ENCODE measurements around the gene TESMIN.

Gene TESMIN

DNA sequence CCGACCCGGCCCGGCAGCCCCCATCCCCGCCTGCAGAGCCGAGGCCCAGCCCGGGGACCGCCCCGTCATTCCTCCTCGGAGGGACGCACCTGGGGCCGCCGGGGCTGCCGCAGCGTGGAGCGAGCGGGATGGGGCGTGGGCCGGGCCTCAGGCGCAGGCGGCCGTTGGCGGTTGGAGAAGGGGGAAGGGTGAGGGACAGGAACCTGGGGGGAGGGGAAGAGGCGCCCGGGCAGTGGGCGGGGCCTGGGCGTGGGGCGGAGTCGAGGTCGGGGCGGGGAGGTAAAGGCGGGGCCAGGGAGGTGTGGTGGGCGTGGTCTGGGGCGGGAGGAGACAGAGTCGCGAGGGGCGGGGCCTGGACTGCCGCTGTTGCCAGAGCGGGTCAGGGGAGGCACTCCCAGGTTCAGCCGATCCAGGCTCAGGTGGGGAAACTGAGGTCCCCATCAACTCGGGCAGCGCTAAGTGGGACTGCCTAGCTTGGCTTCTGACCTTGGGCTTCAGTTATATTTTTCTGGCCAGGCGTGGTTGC, at the start of gene TESMIN:
TESMIN (minus strand) TSS at position 190 of the 526 bp plus-strand sequence. CDS start 860 bp downstream, outside the sequence.
- DNase-seq, result peak; percentile 83

DNA sequence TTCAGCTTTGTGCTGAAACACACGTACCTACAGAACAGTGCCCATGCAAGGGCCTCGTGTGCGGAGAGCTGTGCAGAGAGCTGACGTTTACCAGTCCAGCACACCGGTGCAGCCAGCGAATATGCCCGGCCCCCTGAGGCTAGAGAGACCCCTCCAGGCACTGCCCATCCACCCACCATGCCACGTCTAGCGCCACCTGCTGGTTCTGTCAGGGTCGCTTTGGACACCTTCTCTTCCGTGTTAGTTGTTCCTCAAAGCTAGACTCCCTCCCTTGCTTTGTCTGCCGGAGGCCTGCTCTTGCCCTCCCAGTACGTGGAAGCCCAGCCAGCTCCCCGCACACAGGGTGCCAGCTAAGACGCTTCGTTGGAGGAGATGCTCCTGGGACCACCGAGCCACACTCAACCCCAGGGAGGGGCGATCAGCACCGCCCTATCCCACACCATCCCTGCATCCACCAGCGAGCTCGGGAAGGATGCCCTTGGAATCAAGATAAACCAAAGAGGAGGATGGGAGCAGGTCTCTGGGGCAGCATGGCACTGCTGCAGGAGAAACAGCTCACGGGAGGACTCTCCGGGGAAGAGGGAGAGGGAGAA, 47.0 kb upstream of the TESMIN start:
- no peak for DNase-seq

GRCh38 chr11:68796801-68797200, 45.5 kb upstream of the TESMIN start:
- no peak for DNase-seq

- DNase-seq, result no peak
These were observed 41.2 kb upstream of the TESMIN start for GRCh38 chr11:68792400-68792966.

- no peak for DNase-seq
These were observed 33.3 kb upstream of the TESMIN start for GRCh38 chr11:68784653-68785052.

- no peak for DNase-seq
These were observed 32.0 kb upstream of the TESMIN start for GRCh38 chr11:68783216-68783821.

- DNase-seq, result no peak
These were observed 31.4 kb upstream of the TESMIN start for GRCh38 chr11:68782711-68783110.

DNA sequence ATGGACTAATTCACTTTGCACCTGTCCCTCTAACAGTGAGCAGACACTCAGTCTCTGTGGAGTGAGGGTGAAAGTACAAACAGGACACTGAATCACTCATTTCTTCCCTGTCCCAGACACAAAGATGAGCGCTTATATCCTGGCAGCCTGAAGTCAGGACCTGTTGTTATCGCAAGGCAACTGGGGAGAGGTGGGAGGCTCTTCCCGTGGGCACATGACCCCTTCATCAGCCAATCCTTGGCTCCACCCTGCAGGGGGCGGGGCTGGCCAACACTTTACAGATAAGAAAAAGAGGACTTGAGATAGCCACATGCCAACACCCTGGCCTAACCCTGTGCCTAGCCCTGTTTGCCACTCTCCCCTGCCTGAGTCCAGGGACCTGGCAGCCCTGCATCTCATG, 29.5 kb upstream of the TESMIN start:
- DNase-seq, result no peak

DNA sequence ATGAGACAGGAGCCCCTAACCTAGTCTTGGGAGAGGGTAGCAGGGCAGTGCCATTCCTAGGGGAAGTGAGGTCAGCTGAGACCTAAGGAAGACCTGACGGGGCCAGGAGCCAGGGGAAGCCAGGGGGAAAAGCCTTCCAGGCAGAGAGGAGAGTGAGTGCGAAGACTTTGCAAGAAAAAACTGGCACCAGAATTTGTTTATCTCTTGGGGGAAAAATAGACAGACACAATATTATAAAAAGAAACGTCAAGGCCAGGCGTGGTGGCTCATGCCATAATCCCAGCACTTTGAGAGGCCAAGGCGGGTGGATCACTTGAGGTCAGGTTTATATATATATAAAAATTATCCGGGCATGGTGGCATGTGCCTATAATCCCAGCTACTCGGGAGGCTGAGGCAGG, 26.9 kb upstream of the TESMIN start:
- no peak for DNase-seq

- no peak for DNase-seq
These were observed 25.3 kb upstream of the TESMIN start for GRCh38 chr11:68776442-68777235.

GRCh38 chr11:68775951-68776388, 24.6 kb upstream of the TESMIN start:
- no peak for DNase-seq

DNA sequence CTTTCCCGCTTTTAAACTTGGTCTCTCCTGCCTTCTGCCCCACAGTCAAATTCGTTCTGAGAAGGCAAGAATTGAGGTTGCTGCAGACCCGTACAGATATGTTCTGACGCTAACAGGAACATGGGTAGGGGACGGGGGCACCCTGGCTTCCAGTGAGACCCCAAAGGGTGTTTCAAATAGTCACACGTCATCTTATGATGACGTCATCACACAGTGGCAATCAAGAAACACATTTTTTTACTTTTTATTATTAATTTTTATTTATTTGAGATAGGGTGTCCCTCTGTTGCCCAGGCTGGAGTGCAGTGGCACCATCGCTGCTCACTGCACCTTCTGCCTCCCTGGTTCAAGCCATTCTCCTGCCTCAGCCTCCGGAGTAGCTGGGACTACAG, 22.9 kb upstream of the TESMIN start:
- DNase-seq, result no peak

GRCh38 chr11:68773521-68774193, 22.3 kb upstream of the TESMIN start:
- no peak for DNase-seq

- no peak for DNase-seq
These were observed 21.6 kb upstream of the TESMIN start for GRCh38 chr11:68772936-68773335.

DNA sequence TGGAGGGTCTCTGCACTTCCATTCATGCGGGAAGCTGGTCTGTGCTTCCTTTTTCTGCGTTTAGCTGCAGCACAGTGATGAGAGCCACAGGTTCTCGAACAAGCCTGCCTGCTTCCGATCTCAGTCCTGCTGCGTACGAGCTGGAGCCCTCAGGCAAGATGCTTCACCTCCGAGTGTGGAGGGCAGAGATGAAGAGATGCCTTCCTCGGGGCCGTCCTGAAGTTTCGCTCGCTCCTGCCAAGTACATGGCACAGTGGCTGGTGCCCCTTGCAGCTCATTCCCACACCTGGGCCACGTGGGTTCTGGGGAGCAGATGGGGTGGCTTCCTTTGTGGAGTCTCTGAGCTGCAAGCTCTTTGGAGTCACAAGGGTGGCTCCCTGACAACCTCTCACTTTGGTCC, 19.5 kb upstream of the TESMIN start:
- DNase-seq, result no peak

GRCh38 chr11:68767672-68768071, 16.4 kb upstream of the TESMIN start:
- DNase-seq, result no peak

- no peak for DNase-seq
These were observed 15.5 kb upstream of the TESMIN start for GRCh38 chr11:68766786-68767185.

DNA sequence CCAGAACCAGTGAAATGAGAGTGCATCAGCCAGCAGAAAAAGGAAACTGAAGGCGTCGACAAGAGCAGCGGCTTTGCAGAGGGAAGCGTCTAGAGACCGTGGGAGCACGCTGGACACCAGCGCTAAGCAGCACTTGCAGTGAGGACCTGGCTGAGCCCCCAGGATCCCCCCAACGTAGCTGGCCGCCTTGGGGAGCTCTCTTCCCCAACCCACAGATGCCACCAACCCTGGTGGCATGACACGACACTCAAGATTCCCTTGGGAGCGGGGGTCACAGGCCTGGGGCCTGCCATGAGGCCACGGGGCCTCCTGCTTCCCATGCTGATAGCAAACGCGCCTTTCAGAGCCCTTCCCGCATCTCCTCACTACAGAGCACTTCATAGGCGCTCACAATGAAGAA, 13.4 kb upstream of the TESMIN start:
- no peak for DNase-seq

- no peak for DNase-seq
These were observed 12.8 kb upstream of the TESMIN start for GRCh38 chr11:68763926-68764657.

GRCh38 chr11:68763181-68763721, 11.9 kb upstream of the TESMIN start:
- DNase-seq, result no peak

DNA sequence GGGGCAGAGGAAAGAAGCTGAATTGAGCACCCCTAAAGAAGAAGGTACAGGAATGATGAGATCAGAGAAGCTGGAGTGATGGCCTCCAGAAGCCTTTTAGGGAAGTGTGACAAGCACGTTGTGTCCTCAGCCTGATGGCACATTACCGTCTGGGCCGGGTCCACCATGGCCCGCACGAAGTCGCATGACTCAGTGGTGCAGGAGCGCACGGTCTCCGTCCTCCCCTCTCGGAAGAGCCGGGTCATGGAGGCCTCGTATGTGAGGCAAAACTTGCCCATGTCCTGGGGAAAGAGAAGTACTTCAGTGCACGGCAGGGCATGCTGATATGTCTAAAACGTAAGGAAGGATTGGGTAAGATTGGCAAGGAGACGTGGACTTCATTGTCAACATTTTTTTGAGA, 11.2 kb upstream of the TESMIN start:
- DNase-seq, result no peak

GRCh38 chr11:68761801-68762200, 10.5 kb upstream of the TESMIN start:
- no peak for DNase-seq
